ENCODE data around the gene CLSTN2.

DNA sequence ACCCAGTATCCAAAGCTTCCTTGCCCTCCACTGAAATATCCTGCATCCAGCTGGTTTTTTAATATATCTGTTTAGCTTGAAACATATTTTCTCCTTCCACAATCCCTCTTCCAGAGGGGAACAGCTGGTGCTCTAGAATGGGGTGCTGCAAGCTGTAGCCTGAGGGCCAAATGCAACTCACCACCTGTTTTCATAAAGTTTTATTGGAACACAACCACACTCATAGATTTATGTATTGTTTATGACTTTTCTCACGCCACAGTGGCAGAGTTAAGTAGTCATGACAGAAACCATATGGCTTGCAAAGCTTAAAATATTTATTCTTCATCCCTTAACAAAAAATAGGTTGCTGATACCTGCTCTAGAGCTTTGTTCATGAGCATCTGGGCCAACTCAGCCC is 298.7 kb downstream of the CLSTN2 start:
- TF ChIP-seq, protein P1, sequence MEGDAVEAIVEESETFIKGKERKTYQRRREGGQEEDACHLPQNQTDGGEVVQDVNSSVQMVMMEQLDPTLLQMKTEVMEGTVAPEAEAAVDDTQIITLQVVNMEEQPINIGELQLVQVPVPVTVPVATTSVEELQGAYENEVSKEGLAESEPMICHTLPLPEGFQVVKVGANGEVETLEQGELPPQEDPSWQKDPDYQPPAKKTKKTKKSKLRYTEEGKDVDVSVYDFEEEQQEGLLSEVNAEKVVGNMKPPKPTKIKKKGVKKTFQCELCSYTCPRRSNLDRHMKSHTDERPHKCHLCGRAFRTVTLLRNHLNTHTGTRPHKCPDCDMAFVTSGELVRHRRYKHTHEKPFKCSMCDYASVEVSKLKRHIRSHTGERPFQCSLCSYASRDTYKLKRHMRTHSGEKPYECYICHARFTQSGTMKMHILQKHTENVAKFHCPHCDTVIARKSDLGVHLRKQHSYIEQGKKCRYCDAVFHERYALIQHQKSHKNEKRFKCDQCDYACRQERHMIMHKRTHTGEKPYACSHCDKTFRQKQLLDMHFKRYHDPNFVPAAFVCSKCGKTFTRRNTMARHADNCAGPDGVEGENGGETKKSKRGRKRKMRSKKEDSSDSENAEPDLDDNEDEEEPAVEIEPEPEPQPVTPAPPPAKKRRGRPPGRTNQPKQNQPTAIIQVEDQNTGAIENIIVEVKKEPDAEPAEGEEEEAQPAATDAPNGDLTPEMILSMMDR (IDR thresholded peaks at IDR 0.05; ENCODE audit: poor library complexity) = no peak
- TF ChIP-seq EZH2 (IDR thresholded peaks at IDR 0.05; ENCODE audit: borderline replicate concordance) (no peak), EZH2phosphoT487 (IDR thresholded peaks at IDR 0.05; ENCODE audit: low read depth, severe bottlenecking, unreplicated experiment) (no peak)

Data from hepatocyte (in vitro differentiated cells).